IPS-20b (cell line): ENCODE measurements around the gene ZC3H18.

ENCODE experiments used
- H3K27ac ChIP-seq: one replicate; pipeline ENCODE4 v1.5.1; 2013; ENCODE audit warnings: low read length
- H3K27me3 ChIP-seq: 2 replicates; pipeline ENCODE4 v1.6.1; 2013; ENCODE audit warnings: mild to moderate bottlenecking, low read length, inconsistent platforms; ENCODE audit not compliant: insufficient read depth
- H3K36me3 ChIP-seq: 2 replicates; pipeline ENCODE4 v1.6.1; 2013; ENCODE audit warnings: low read depth, mild to moderate bottlenecking, inconsistent platforms, low read length, moderate library complexity; ENCODE audit not compliant: insufficient read depth
- H3K4me1 ChIP-seq: 2 replicates; pipeline ENCODE4 v1.6.1; 2013; ENCODE audit warnings: mild to moderate bottlenecking, control low read depth, inconsistent platforms, low read length, moderate library complexity; ENCODE audit not compliant: insufficient read depth
- H3K4me3 ChIP-seq: 2 replicates; pipeline ENCODE4 v1.5.1; 2013; ENCODE audit warnings: mild to moderate bottlenecking, low read length, inconsistent platforms
- H3K9ac ChIP-seq: 2 replicates; pipeline ENCODE4 v1.6.1; 2013; ENCODE audit warnings: low read depth, mild to moderate bottlenecking, inconsistent platforms, low read length, moderate library complexity
- H3K9me3 ChIP-seq: 2 replicates; pipeline ENCODE4 v1.6.1; 2013; ENCODE audit warnings: mild to moderate bottlenecking, low read depth, low read length, inconsistent platforms; ENCODE audit not compliant: insufficient read depth

ZC3H18 gene

DNA sequence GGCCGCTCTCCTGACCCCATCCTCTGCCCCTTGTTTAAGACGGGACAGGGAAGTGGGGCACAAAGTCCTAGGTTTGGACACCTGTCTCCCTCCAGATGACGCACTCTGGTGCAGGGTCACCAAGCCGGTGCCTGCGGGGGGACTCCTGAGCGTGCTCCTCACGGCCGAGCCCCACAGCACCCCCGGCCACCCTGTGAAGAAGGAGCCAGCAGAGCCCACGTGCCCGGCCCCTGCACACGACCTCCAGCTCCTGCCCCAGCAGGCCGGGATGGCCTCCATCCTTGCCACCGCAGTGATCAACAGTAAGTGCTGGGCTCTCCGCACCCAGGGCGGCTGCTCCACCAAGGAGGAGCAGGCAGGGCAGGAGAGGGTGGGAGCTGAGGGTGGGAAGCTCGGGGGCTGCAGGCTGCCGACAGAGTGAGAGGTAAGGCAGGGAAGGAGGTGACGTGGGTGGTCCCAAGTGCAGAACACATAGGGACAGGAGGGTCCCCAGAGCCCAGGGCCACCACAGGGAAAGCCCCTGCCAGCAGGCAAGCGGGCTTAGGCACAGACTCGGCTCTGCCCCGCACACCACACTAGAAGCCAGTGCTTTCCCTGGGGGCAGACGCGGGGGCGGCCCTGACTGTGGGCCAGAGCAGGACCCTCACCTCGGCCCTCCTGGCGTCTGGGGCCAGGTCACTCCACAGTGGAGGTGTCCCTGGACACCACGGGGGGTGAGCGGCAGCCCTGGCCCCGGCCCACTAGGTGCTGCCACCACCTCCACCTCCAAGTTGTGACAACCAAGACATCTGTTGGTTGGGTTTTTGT lies 42.1 kb upstream of the ZC3H18 start:
- Histone ChIP-seq H3K27me3 (no peaks in the 10 kb centered on the region), H3K9me3 (no peaks in the 10 kb centered on the region), H3K27ac (no peak overlapping the region), H3K4me1 (no peaks in the 10 kb centered on the region), H3K9ac (no peak overlapping the region), H3K4me3 (no peak overlapping the region), H3K36me3 (0 out of 2 replicates have a peak, but pooled peaks cover 7% of the 10 kb centered on the region)

DNA sequence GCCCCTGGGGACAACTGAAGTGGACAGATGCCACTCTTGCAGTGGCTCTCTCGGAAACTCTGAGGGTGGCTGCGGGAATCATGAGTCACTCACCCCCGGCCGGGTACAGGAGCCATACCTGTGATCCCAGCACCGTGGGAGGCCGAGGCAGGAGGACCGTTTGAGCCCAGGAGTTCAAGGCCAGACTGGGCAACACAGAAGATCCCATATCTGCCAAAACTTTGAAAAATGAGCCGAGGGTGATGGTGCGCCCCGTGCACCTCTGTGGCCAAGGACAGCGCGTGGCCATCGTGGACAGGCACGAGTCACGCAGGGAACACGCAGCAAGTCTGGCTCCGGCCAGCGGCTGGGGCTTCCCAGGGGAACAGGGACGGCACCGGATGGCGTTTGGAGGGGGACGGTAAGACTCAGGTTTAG lies 41.3 kb upstream of the ZC3H18 start:
- Histone ChIP-seq H3K36me3 (0 out of 2 replicates have a peak, but pooled peaks cover 7% of the 10 kb centered on the region), H3K27me3 (no peaks in the 10 kb centered on the region), H3K4me3 (no peak overlapping the region), H3K9ac (no peak overlapping the region), H3K9me3 (no peaks in the 10 kb centered on the region), H3K4me1 (no peaks in the 10 kb centered on the region), H3K27ac (no peak overlapping the region)

DNA sequence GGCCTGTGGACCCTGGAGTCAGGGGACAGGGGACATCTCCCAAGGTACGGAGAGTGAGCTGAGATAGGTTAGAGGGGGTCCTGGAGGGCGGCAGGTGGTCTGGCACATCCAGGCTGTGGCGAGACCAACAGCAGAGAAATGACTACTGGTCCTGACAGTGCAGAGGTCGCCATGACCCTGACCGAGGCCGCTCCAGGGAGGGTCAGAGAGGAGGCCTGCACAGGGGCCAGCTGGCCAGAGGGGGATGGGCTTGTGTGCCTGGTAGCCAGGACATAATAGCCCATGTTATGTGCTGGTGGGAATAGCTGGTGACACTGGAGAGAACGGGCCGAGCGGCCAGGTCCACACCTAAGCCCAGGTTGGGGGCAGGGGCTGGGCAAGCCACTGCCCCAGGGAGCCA lies 40.6 kb upstream of the ZC3H18 start:
- 0 out of 2 replicates have a peak, but pooled peaks cover 7% of the 10 kb centered on the region for H3K36me3 ChIP-seq
- no peaks in the 10 kb centered on the region for H3K9me3 ChIP-seq
- no peak overlapping the region for H3K27ac ChIP-seq
- no peaks in the 10 kb centered on the region for H3K4me1 ChIP-seq
- no peak overlapping the region for H3K4me3 ChIP-seq
- no peak overlapping the region for H3K9ac ChIP-seq
- H3K27me3 ChIP-seq, result no peaks in the 10 kb centered on the region

DNA sequence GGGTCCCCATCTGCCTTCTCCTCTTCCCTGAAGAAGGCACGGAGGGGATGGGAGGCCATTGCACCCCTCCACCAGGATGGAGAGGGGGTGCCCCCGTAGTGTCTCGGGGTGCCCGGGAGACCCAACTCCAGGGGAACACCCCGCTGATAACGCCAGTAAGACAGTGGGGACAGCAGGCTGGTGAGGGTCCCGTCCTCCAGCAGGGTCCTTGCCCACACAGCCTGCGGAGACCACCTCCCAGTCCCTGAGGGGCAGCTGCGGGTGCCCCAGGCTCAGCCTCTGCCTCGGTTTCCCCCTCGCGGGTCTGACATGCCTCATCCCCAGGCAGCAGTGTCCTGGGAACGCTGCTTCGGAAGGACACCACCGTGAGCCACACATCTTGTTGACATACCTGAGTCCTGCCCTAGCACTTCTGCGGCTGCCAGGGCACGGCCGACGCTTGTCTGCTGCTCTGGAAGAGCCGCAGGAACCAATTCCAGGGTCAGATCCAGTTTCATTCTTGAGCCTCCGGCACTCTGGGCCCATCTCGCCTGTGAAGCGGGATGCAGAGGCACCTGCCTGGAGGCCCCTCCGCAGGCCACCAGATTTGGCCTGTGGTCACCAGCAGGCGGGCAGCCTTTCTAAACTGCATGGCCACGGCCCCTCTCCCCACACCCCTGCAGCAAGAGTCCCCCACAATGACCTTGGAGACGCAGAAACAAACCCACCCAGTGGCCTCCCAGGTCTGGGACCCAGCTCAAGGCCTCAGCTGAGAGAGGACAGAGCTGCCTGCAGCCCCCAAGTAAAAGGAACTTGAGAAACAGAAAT lies 39.9 kb upstream of the ZC3H18 start:
- H3K9me3 ChIP-seq, result no peaks in the 10 kb centered on the region
- H3K4me1 ChIP-seq, result no peaks in the 10 kb centered on the region
- no peak overlapping the region for H3K9ac ChIP-seq
- no peaks in the 10 kb centered on the region for H3K27me3 ChIP-seq
- H3K27ac ChIP-seq, result no peak overlapping the region
- no peak overlapping the region for H3K4me3 ChIP-seq
- H3K36me3 ChIP-seq, result 0 out of 2 replicates have a peak, but pooled peaks cover 7% of the 10 kb centered on the region

DNA sequence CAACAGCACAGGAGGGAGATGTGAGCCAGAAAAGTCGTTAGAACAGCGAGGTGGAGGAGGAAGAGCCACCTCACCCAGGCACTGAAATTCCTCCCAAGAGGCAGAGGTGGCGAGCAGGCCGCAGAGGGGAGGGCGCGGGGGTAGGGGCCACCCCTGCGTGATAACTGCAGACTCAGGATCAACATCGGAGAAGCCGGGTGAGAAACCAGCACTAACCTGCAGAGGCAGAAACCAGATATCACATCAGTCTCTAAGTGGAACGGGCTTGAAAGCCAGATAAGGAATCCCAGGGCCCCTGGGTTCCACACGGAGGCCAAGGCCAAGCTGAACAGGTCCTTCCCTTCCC lies 39.4 kb upstream of the ZC3H18 start:
- H3K9ac ChIP-seq, result no peak overlapping the region
- no peaks in the 10 kb centered on the region for H3K9me3 ChIP-seq
- no peaks in the 10 kb centered on the region for H3K4me1 ChIP-seq
- no peak overlapping the region for H3K4me3 ChIP-seq
- no peaks in the 10 kb centered on the region for H3K27me3 ChIP-seq
- H3K27ac ChIP-seq, result no peak overlapping the region
- H3K36me3 ChIP-seq, result 0 out of 2 replicates have a peak, but pooled peaks cover 7% of the 10 kb centered on the region

DNA sequence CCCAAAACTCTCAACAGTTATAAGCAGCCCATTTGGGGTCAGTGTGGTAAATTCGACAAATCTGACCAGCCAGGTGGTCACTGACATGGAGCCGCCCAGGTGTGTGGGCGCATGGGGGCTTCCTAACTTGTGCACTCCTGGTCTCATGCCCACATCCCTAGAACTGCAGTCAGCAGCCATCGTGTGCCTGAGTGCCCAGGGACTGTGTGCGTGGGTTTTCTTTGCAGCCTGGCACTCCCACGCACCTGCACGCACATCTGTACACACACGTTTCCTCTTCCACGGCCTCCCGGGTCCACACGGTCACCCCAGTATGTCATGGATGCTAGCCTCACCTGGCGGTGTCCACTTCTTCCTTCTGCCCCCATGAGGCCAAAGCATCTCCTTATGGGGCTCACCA lies 38.9 kb upstream of the ZC3H18 start:
- Histone ChIP-seq H3K4me1 (no peaks in the 10 kb centered on the region), H3K9me3 (no peaks in the 10 kb centered on the region), H3K9ac (no peak overlapping the region), H3K27ac (no peak overlapping the region), H3K27me3 (no peaks in the 10 kb centered on the region), H3K36me3 (0 out of 2 replicates have a peak, but pooled peaks cover 7% of the 10 kb centered on the region), H3K4me3 (no peak overlapping the region)

DNA sequence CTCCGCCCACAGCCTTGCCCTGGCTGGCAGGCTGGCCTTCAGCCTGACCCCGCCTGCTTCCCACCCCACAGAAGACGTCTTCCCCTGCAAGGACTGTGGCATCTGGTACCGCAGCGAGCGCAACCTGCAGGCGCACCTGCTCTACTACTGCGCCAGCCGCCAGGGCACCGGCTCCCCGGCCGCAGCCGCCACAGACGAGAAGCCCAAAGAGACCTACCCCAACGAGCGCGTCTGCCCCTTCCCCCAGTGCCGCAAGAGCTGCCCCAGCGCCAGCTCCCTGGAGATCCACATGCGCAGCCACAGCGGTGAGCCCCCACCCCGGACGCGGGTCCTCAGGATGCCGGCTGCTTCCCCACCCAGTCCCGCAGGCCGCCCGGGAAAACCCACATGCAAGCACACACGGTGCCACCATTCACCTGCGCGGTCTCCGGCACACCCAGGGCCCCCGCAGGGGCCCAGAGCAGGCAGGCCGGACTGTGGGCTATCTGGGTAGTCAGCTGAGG lies 38.2 kb upstream of the ZC3H18 start:
- no peak overlapping the region for H3K27ac ChIP-seq
- H3K9ac ChIP-seq, result no peak overlapping the region
- H3K9me3 ChIP-seq, result no peaks in the 10 kb centered on the region
- no peaks in the 10 kb centered on the region for H3K27me3 ChIP-seq
- H3K36me3 ChIP-seq, result 0 out of 2 replicates have a peak, but pooled peaks cover 7% of the 10 kb centered on the region
- H3K4me1 ChIP-seq, result no peaks in the 10 kb centered on the region
- no peak overlapping the region for H3K4me3 ChIP-seq

DNA sequence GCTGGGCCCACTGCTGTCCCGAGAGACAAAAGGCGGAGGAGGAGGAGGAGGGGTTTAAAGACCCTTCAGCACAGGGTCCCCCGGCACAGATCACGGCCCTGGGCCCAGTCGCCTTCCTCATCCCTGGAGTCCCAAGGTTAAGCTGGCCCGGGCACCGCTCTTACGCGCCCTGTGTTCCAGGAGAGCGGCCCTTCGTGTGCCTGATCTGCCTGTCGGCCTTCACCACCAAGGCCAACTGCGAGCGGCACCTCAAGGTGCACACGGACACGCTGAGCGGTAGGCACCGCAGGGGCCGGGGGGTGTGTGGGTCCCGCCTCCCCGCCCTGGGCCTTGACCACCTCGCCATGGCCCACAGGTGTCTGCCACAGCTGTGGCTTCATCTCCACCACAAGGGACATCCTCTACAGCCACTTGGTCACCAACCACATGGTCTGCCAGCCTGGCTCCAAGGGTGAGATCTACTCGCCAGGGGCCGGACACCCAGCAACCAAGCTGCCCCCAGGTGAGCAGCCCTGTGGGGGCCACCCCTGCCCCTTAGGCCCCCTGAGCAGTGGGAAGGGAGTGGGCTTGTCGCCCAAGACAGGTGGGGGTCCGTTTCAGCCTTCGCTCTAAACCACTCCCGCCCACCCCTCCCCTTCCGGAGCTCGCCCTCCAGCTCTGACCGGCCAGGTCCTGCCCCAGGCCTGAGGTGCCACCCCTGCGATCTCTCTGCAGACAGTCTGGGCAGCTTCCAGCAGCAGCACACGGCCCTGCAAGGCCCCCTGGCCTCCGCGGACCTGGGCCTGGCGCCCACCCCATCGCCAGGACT lies 37.6 kb upstream of the ZC3H18 start:
- H3K4me3 ChIP-seq, result peak overlapping the region; percentile 55; the same call in 1 of the 2 replicates
- peak overlapping the region; percentile 48; the same call in 1 of the 2 replicates for H3K9ac ChIP-seq
- H3K27me3 ChIP-seq, result peaks cover under 1% of the 10 kb centered on the region; the same call in 1 of the 2 replicates
- no peaks in the 10 kb centered on the region for H3K4me1 ChIP-seq
- H3K27ac ChIP-seq, result no peak overlapping the region
- 0 out of 2 replicates have a peak, but pooled peaks cover 7% of the 10 kb centered on the region for H3K36me3 ChIP-seq
- H3K9me3 ChIP-seq, result no peaks in the 10 kb centered on the region

DNA sequence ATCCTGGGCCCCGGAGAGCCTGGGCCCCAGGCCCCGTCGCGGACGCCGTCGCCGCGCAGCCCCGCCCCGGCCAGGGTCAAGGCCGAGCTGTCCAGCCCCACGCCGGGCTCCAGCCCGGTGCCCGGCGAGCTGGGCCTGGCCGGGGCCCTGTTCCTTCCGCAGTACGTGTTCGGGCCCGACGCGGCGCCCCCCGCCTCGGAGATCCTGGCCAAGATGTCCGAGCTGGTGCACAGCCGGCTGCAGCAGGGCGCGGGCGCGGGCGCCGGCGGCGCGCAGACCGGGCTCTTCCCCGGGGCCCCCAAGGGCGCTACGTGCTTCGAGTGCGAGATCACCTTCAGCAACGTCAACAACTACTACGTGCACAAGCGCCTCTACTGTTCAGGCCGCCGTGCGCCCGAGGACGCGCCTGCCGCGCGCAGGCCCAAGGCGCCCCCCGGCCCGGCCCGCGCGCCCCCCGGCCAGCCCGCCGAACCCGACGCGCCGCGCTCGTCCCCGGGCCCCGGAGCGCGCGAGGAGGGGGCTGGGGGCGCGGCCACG lies 36.8 kb upstream of the ZC3H18 start:
- peaks cover 9% of the 10 kb centered on the region for H3K27me3 ChIP-seq
- peak overlapping the region; percentile 48; the same call in 1 of the 2 replicates for H3K9ac ChIP-seq
- no peaks in the 10 kb centered on the region for H3K9me3 ChIP-seq
- H3K27ac ChIP-seq, result no peak overlapping the region
- no peaks in the 10 kb centered on the region for H3K4me1 ChIP-seq
- 0 out of 2 replicates have a peak, but pooled peaks cover 7% of the 10 kb centered on the region for H3K36me3 ChIP-seq
- H3K4me3 ChIP-seq, result peak overlapping the region; percentile 55; the same call in 1 of the 2 replicates

DNA sequence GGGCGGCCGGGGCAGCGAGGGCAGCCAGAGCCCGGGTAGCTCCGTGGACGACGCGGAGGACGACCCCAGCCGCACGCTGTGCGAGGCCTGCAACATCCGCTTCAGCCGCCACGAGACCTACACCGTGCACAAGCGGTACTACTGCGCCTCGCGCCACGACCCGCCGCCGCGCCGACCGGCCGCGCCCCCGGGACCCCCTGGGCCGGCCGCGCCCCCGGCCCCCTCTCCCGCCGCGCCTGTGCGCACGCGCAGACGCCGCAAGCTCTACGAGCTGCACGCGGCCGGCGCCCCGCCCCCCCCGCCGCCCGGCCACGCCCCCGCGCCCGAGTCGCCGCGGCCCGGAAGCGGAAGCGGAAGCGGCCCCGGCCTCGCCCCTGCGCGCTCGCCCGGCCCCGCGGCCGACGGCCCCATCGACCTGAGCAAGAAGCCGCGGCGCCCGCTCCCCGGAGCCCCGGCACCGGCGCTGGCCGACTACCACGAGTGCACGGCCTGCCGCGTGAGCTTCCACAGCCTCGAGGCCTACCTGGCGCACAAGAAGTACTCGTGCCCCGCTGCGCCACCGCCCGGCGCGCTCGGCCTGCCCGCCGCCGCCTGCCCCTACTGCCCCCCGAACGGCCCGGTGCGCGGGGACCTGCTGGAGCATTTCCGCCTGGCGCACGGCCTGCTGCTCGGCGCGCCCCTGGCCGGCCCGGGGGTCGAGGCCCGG lies 36.1 kb upstream of the ZC3H18 start:
- Histone ChIP-seq H3K9me3 (no peaks in the 10 kb centered on the region), H3K4me3 (peak overlapping the region; percentile 66; the same call in 1 of the 2 replicates), H3K4me1 (no peaks in the 10 kb centered on the region)

More for the DNA sequence above, 36.1 kb upstream of the ZC3H18 start:
- 0 out of 2 replicates have a peak, but pooled peaks cover 7% of the 10 kb centered on the region for H3K36me3 ChIP-seq
- H3K9ac ChIP-seq, result no peak overlapping the region
- H3K27me3 ChIP-seq, result peaks cover 15% of the 10 kb centered on the region
- no peak overlapping the region for H3K27ac ChIP-seq
